A673 (cell line): ENCODE data around the gene FBN1.

ENCODE experiments used
- EZH2 ChIP-seq: fragments of 200-600 bp; sonication (generic); IDR thresholded peaks from 2 replicates; pipeline ENCODE4 v1.6.1; 2017; ENCODE audit warnings: borderline replicate concordance, low read depth, mild to moderate bottlenecking, mixed read lengths, antibody characterized with exemption, low read length; ENCODE audit not compliant: poor library complexity, severe bottlenecking
- TF ChIP-seq, protein P1 (sequence below): fragments of 300-800, 200-600 bp; sonication (generic); conservative IDR thresholded peaks from 2 replicates; pipeline ENCODE4 v1.5.1; 2017; ENCODE audit warnings: low read depth, mild to moderate bottlenecking, antibody characterized with exemption, low read length, moderate library complexity, mixed read lengths

DNA sequence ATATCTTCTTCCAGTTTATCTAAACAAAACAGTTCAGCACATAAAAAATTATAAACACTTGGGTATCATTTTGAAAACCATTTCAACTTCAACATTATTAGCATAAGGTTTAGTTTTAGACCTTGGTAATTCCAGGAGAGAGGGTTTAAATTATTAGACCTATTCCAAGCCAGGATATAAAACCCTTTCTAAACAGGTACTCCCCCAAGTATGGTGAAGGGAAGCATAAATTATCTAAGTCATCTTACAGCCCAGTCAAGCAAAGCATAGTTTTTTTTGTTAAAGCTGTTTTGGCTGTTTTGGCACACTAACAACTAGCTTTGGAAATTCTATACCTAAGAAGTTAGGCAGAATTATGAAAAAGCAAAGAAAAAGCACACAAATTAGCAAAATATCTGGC is 87.3 kb downstream of the FBN1 start:
- TF ChIP-seq, protein P1, sequence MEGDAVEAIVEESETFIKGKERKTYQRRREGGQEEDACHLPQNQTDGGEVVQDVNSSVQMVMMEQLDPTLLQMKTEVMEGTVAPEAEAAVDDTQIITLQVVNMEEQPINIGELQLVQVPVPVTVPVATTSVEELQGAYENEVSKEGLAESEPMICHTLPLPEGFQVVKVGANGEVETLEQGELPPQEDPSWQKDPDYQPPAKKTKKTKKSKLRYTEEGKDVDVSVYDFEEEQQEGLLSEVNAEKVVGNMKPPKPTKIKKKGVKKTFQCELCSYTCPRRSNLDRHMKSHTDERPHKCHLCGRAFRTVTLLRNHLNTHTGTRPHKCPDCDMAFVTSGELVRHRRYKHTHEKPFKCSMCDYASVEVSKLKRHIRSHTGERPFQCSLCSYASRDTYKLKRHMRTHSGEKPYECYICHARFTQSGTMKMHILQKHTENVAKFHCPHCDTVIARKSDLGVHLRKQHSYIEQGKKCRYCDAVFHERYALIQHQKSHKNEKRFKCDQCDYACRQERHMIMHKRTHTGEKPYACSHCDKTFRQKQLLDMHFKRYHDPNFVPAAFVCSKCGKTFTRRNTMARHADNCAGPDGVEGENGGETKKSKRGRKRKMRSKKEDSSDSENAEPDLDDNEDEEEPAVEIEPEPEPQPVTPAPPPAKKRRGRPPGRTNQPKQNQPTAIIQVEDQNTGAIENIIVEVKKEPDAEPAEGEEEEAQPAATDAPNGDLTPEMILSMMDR, result no peak
- no peak for TF ChIP-seq EZH2
